ENCODE measurements around the gene PTCH1. TPM values are rescaled to one million over a fixed set of nuclear protein-coding genes. Genes with fewer than 3 reads are reported as not detected.
A peak's percentile ranks its signal among the peaks of the same experiment; 100 is the strongest.

The PTCH1 gene
- total and polyA plus RNA-seq, 8 donors: 3.9 to 53.3 (median 23.5) TPM

DNA sequence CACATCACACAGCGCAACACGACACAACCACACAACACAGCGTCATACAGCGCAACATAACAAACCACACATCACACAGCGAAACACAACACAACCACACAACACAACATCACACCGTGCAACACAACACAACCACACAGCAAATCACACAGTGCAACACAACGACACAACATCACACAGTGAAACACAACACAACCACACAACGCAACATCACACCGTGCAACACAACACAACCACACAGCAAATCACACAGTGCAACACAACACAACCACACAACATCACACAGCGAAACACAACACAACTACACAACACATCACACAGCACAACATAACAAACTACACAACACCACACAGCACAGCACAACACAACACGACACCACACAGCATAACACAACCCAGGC lies 40.4 kb upstream of the PTCH1 start:
- H3K36me3 ChIP-seq: no peaks in the 10 kb centered on the region
- 91 to 99% (median 94%) methylated on average over 11 of the region's 11 CpGs for WGBS, 5 donors
- TF ChIP-seq POLR2AphosphoS5 (IDR thresholded peaks at IDR 0.05) (no peak), POLR2A (IDR thresholded peaks at IDR 0.05) (peak in 1 of 4 donors; percentile 86), EP300 (IDR thresholded peaks at IDR 0.05) (no peak)
- TF ChIP-seq, protein P1, sequence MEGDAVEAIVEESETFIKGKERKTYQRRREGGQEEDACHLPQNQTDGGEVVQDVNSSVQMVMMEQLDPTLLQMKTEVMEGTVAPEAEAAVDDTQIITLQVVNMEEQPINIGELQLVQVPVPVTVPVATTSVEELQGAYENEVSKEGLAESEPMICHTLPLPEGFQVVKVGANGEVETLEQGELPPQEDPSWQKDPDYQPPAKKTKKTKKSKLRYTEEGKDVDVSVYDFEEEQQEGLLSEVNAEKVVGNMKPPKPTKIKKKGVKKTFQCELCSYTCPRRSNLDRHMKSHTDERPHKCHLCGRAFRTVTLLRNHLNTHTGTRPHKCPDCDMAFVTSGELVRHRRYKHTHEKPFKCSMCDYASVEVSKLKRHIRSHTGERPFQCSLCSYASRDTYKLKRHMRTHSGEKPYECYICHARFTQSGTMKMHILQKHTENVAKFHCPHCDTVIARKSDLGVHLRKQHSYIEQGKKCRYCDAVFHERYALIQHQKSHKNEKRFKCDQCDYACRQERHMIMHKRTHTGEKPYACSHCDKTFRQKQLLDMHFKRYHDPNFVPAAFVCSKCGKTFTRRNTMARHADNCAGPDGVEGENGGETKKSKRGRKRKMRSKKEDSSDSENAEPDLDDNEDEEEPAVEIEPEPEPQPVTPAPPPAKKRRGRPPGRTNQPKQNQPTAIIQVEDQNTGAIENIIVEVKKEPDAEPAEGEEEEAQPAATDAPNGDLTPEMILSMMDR (IDR thresholded peaks at IDR 0.05): no peak
- H3K4me3 ChIP-seq: no peak overlapping the region
- intact Hi-C loops (cut with DNase I; ENCODE audit: low total_unique reads): no loop called here
- H3K4me1 ChIP-seq: no peaks in the 10 kb centered on the region
- no peaks in the 10 kb centered on the region for H3K9me3 ChIP-seq
- H3K27ac ChIP-seq: no peak overlapping the region
- peaks cover 0 to 26% (median 13%) of the 10 kb centered on the region in 3 donors for H3K27me3 ChIP-seq
- DNase-seq: no peak

DNA sequence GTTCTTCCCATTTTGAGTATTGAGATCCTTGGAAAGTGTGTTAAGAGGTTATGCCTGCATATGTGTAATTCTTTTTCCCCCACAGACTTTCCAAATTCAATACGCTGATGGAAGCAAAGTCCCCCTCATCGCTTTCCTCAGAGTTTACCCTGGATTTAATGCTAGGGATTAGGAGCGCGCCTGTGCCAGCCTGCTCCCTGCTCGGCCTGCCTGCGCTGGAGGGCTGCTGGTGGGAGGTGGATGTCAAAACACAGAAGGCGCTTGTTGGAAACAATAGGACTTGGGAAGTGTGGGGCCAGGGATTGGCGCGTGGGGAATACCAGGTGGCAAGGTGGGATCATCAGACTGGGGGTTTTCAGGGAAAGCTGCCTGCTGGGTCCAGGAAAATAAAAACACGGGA lies 39.8 kb upstream of the PTCH1 start:
- H3K4me3 ChIP-seq: no peak overlapping the region
- H3K4me1 ChIP-seq: no peaks in the 10 kb centered on the region
- intact Hi-C loops (cut with DNase I; ENCODE audit: low total_unique reads): no loop called here
- no peaks in the 10 kb centered on the region for H3K9me3 ChIP-seq
- DNase-seq: no peak
- H3K27me3 ChIP-seq: peaks cover 0 to 26% (median 13%) of the 10 kb centered on the region in 3 donors
- no peaks in the 10 kb centered on the region for H3K36me3 ChIP-seq
- TF ChIP-seq POLR2AphosphoS5 (IDR thresholded peaks at IDR 0.05): no peak
- TF ChIP-seq, protein P1 (IDR thresholded peaks at IDR 0.05): no peak
- no peak for TF ChIP-seq EP300 (IDR thresholded peaks at IDR 0.05)
- TF ChIP-seq POLR2A (IDR thresholded peaks at IDR 0.05): no peak
- no peak overlapping the region for H3K27ac ChIP-seq
- 58 to 77% (median 71%) methylated on average over 10 of the region's 10 CpGs for WGBS, 5 donors

DNA sequence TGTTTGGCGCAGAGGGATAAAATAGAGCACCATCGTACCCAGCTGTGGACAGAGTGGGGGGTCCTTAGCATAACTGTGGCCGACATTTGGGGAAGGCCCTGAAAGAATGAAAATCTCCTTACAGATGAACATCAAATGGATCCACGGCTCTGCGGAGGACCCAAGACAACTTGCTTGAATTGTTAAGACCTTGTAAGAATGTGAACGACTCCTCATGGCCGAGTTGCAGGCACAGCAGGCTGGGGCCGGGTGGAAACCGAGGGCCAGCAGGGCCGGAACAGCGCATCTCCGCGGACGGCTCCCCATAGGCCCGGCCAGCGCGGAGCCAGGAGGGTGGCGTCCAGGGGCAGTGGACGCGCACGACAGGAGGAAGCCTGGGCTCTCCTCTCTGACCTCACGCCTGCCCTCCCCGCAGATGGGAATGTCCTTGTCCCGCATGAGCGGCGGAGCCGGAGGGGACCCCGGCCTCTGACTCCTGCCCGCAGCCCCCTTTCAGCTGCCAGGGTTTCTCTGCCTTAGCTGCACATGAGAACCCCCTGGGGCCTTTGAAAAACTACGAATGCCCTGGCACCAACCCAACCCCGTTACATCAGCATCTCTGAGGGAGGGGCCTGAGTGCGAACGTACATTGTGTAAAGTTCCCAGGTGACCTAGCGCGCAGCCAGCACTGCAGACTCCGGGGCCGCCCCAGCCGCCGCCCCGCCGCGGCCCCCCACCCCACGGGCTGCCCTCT lies 36.2 kb upstream of the PTCH1 start:
- Histone ChIP-seq H3K27me3 (peaks cover 0 to 26% (median 13%) of the 10 kb centered on the region in 3 donors), H3K27ac (no peak overlapping the region), H3K4me1 (no peaks in the 10 kb centered on the region), H3K36me3 (no peaks in the 10 kb centered on the region), H3K4me3 (peak overlapping the region; percentile 13 to 32 (median 22)), H3K9me3 (no peaks in the 10 kb centered on the region)
- WGBS, 5 donors: 25 to 59% (median 43%) methylated on average over 23 to 43 of the region's 43 CpGs
- peak in 1 of 2 donors; percentile 85 for DNase-seq
- intact Hi-C loops (cut with DNase I; ENCODE audit: low total_unique reads): no loop called here
- TF ChIP-seq, protein P1 (IDR thresholded peaks at IDR 0.05): no peak
- TF ChIP-seq POLR2A (IDR thresholded peaks at IDR 0.05) (no peak), POLR2AphosphoS5 (IDR thresholded peaks at IDR 0.05) (no peak), EP300 (IDR thresholded peaks at IDR 0.05) (no peak)

DNA sequence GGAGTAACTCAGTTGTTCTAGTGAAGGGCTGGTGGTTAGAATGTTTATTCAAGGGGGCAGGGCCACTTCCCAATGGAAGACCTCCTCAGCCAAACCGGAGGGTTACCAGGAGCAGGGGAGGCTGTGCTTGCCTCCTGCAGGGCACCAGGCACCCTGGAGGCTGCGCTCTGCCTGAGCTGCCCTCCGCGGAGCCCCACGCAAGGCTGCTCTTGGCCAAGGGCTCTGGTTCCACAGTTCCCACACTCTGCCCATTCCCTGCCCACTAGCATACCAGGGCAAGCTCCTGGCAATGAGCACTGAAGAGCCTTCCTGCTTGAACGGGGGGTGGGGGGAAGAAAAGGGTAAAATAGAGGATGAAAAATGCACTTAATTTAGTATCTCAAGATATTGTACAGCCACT lies 35.5 kb upstream of the PTCH1 start:
- DNase-seq: no peak
- Histone ChIP-seq H3K9me3 (no peaks in the 10 kb centered on the region), H3K4me3 (no peak overlapping the region), H3K27me3 (peaks cover 0 to 26% (median 13%) of the 10 kb centered on the region in 3 donors), H3K4me1 (no peaks in the 10 kb centered on the region), H3K27ac (no peak overlapping the region), H3K36me3 (no peaks in the 10 kb centered on the region)
- 86 to 90% (median 87%) methylated on average over 6 of the region's 6 CpGs for WGBS, 5 donors
- TF ChIP-seq POLR2AphosphoS5 (IDR thresholded peaks at IDR 0.05): no peak
- TF ChIP-seq, protein P1 (IDR thresholded peaks at IDR 0.05): no peak
- no peak for TF ChIP-seq POLR2A (IDR thresholded peaks at IDR 0.05)
- no peak for TF ChIP-seq EP300 (IDR thresholded peaks at IDR 0.05)
- intact Hi-C loops (cut with DNase I; ENCODE audit: low total_unique reads): no loop called here
